ENCODE results near the gene CRPPA.

The CRPPA gene

DNA sequence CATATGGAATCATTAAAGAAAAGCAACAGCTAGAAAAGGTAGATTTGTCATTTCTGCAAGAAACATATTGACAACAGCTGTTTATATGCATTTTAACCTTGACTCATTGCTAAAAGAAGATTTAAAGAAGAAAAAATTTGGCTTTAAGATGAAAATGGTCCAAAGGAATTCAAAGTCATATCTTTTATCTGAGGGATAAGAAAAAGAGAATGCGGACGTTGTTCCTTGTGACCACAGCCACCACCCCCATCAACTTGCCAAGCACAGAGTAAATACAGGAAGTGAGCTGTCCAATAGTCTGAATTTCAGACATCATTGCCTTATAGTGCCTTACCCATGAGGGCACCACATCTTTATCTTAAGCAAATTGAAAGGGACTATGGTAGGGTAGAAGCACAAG, 7.3 kb upstream of the CRPPA start:
- no peak for DNase-seq (ENCODE audit: low read depth, low spot score)
- no peak overlapping the region for H3K4me3 ChIP-seq (ENCODE audit: low read length)

DNA sequence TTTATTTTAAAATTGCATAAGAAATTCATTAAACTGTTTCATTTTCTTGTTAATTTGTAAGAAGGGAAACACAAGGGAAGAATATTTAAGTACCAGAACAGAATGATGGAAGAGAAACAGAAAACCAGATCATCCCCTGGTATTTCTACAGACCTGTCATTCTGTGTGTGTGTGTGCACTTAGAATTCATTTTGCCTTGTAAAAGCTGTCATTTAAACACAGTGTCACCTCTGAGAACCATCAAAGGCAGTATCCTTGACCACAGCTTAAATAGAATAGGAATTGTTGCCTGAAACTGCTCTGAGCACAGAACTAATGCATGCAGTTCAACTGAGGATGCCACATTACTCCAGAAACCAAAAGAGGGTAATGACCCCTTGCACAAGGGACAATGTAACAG, 6.8 kb upstream of the CRPPA start:
- no peak for DNase-seq (ENCODE audit: low read depth, low spot score)
- H3K4me3 ChIP-seq (ENCODE audit: low read length), result no peak overlapping the region

- DNase-seq (ENCODE audit: low read depth, low spot score), result no peak
- no peak overlapping the region for H3K4me3 ChIP-seq (ENCODE audit: low read length)
These were observed 2.4 kb upstream of the CRPPA start for GRCh38 chr7:16423761-16424160.

GRCh38 chr7:16422917-16423316, 1.6 kb upstream of the CRPPA start:
- no peak overlapping the region for H3K4me3 ChIP-seq (ENCODE audit: low read length)
- no peak for DNase-seq (ENCODE audit: low read depth, low spot score)

- no peak for DNase-seq (ENCODE audit: low read depth, low spot score)
- H3K4me3 ChIP-seq (ENCODE audit: low read length), result no peak overlapping the region
These were observed 731 bp upstream of the CRPPA start for GRCh38 chr7:16422103-16422435.

GRCh38 chr7:16420649-16421332, 547 bp downstream of the CRPPA start:
- H3K4me3 ChIP-seq (ENCODE audit: low read length), result no peak overlapping the region
- no peak for DNase-seq (ENCODE audit: low read depth, low spot score)

GRCh38 chr7:16420329-16420648, 1.0 kb downstream of the CRPPA start:
- no peak overlapping the region for H3K4me3 ChIP-seq (ENCODE audit: low read length)
- DNase-seq (ENCODE audit: low read depth, low spot score), result no peak

DNA sequence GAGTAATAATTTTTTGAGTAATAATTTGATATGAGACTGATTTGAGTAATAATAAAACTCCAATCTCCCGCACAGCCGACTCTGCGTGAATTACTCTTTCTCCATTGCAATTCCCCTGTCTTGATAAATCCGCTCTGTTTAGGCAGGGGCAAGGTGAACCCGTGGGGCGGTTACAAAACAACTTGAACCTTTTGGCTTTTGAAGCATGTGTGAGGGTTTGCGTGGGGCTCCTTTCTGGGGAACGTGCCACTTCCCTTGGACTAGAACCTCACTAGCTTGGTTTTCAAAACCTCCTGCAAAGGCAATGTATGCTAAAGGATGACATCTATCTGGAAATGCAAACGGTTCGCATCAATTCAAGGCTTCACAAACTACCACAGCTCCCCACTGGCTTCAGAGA, 1.5 kb downstream of the CRPPA start:
- no peak overlapping the region for H3K4me3 ChIP-seq (ENCODE audit: low read length)
- no peak for DNase-seq (ENCODE audit: low read depth, low spot score)

DNA sequence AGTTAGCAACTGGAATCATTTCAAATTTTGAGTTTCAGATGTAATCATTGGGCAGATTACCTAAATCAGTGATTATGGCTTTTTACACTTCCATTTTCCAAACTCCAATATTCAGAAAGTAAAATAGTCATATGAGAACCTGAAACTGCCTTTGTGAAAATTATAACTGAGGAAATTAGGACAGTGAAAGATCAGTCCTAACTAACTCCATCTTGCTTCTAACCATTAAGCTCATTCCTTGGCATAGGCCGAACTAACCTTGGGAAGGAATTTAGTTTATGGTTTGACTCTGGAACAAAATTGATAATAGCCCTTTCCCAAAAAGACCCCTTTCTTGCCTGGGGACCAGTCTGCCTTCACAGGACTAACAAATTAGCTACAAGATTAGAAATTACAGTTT, 2.2 kb downstream of the CRPPA start:
- DNase-seq (ENCODE audit: low read depth, low spot score), result no peak
- H3K4me3 ChIP-seq (ENCODE audit: low read length), result no peak overlapping the region

DNA sequence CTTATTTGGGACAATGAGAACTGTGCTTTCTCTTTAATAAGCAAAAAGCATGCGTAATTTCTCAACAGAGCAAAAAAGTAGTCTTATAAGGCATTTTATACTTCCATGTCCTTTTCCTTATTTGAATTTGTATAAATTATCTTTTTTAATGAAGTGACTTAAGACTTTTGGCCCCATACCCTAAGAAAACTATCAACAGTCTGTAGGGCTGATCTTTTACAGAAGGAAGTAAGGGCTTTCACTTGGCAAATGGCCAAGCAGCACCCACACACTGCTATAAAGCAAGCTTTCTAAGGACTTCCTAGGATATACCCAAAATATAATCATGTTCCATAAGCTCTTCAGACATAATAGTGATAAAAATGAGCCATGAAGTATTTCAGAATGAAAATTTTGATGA, 3.4 kb downstream of the CRPPA start:
- H3K4me3 ChIP-seq (ENCODE audit: low read length), result no peak overlapping the region
- DNase-seq (ENCODE audit: low read depth, low spot score), result no peak

GRCh38 chr7:16416289-16417282, 4.8 kb downstream of the CRPPA start:
- H3K4me3 ChIP-seq (ENCODE audit: low read length), result no peak overlapping the region
- DNase-seq (ENCODE audit: low read depth, low spot score), result no peak

DNA sequence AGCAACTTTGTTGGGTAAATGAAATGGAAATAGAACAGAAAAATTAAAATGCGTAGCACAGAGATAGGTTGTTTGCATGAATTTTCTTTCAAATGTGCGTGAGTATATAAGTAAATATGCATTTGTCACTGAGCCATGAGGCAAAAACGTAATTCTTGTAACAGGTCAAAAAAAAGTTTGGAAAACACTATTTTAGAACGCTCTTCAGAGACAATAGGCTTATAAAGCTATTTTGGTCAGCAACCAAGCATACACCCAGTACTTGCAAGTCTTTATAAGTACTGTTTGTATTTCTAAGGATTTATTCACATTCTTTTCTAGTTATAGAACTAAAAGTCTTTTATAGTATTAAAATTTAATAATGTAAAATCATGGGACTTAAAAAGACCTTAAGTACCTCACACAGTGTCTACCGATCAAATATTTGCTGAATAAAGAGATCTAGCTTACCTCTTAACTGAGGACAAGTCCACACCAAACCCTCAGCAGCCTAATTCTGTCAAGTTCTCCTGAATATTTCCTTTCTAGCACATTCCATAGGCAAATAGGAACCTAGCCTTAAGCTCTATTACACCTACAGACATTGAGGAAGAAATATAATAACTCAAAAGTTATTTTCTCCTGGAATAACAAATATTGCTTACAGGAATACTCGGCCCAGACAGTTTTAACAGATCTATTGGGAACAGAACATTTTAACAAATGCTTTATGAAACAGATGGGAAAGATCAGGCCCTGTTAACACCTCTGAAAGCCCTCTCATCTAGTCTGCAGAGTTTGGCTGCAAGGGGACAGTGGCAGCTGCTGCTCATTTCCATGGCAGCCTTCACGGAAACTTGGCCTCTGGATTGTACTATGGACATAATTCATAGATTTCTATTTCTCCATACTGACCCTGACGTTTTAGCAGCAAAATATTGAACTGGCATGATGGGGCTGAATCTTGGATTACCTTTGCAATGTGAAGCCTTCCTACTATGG, 8.8 kb downstream of the CRPPA start:
- H3K4me3 ChIP-seq (ENCODE audit: low read length), result no peak overlapping the region

DNA sequence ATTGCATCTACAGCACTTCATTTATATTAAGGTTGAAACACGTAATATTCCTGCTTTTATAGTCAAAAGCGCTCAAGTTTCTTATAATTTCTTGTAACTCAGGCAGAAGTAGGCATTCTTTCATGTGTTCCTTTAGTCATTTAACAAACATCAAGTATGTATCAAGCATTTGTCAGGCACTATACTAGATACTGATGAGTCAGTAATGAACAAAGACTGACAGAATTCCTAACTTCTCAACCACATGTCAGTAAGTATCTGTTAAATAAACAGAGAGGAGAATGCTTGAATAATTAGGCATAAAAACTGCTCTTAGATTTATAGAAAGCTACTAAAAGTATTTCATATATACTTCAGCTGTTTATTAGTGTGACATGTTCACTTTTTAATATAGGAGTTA, 9.9 kb downstream of the CRPPA start:
- DNase-seq (ENCODE audit: low read depth, low spot score), result no peak

More for the DNA sequence above, 8.8 kb downstream of the CRPPA start:
- DNase-seq (ENCODE audit: low read depth, low spot score), result no peak

DNA sequence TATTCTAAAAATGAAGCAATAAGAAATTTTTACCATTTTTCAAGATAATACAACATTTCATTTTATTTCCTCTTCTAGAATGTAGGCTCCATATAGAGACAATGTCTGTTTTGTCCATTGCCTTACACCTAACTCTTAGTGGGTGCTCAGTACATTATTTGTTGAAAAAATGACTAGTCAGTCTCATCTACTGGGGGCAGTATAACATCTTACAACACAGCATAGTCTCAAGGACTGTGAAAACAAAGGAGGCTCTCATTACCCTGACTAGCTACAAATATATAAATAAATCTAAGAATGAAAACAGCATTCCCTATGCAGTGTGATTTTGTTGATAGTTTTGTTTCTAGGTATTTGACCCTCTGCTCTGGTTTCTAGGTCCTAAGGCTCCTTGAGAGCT, 11.6 kb downstream of the CRPPA start:
- DNase-seq (ENCODE audit: low read depth, low spot score), result no peak
- H3K4me3 ChIP-seq (ENCODE audit: low read length), result no peak overlapping the region

More for the DNA sequence above, 9.9 kb downstream of the CRPPA start:
- H3K4me3 ChIP-seq (ENCODE audit: low read length), result no peak overlapping the region

GRCh38 chr7:16404636-16405035, 16.7 kb downstream of the CRPPA start:
- DNase-seq (ENCODE audit: low read depth, low spot score), result no peak
- no peak overlapping the region for H3K4me3 ChIP-seq (ENCODE audit: low read length)

DNA sequence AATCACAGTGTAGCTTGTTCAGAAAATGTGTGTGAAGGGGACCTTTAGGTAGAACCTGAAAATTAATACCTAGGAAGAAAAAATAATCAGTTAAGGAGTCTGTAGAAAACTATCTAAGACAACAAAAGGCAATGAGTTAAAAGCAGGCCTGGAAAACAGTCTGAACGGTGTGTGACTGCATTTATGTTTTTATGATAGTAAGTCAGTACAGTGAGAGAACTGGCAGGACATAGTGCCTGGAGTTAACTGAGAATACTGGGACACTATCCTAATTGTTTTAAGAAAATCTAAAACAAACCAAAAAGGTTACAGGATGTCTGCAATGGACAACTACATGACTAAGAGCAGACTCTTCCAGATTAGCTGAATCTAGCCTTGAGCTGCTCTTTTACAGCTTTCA, 17.9 kb downstream of the CRPPA start:
- no peak overlapping the region for H3K4me3 ChIP-seq (ENCODE audit: low read length)
- DNase-seq (ENCODE audit: low read depth, low spot score), result no peak

GRCh38 chr7:16402940-16403339, 18.4 kb downstream of the CRPPA start:
- no peak for DNase-seq (ENCODE audit: low read depth, low spot score)
- no peak overlapping the region for H3K4me3 ChIP-seq (ENCODE audit: low read length)

DNA sequence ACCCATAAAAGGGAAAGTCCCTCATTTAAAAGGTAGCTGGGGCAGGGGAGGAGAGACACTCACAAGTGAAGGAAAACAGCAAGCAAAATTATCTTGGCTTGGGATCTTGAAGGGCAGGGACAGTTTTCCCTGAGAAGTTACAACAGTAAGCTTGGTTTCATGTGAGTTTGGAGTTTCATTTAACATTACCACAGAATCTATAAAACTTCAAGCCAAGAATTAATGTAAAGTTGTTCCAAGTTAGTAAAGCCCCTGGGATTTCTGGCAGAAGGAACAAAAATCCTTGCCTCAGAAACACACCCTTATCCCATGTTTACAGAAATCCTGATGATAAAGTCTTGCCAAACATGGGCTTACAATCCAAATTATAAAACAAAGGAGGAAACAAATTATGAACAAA, 19.2 kb downstream of the CRPPA start:
- no peak for DNase-seq (ENCODE audit: low read depth, low spot score)
- no peak overlapping the region for H3K4me3 ChIP-seq (ENCODE audit: low read length)

DNA sequence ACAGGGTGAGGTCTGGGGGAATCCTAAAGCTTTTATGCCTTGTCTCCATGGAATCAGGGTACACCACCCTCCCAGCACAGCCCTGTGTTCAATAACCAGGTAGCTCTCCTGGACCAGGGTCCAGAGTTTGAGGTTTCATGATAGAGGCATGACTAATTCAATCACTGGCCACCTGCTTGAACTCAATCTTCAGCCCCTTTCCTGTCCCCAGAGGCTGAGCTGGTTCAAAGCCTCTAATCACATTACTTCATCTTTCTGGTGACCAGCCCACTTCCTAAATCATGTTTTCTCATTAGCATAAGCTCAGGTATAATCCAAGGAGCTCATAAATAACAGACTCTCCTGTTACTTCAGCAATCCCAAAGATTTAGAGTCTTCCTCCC, 20.5 kb downstream of the CRPPA start:
- H3K4me3 ChIP-seq (ENCODE audit: low read length), result no peak overlapping the region
- DNase-seq (ENCODE audit: low read depth, low spot score), result no peak
